ENCODE measurements around the gene GPC1.

The GPC1 gene

GRCh38 chr2:240502430-240503121 is 67.1 kb downstream of the GPC1 start:
- H3K27ac Mint-ChIP-seq: no peak overlapping the region

GRCh38 chr2:240503375-240503774 is 67.9 kb downstream of the GPC1 start:
- H3K27ac Mint-ChIP-seq: no peak overlapping the region
- H3K9me3 Mint-ChIP-seq: no peaks in the 10 kb centered on the region
- H3K27me3 Mint-ChIP-seq (ENCODE audit: low read depth): no peaks in the 10 kb centered on the region
- H3K36me3 Mint-ChIP-seq (ENCODE audit: low read depth): no peaks in the 10 kb centered on the region
- H3K4me3 Mint-ChIP-seq: no peak overlapping the region
- no peaks in the 10 kb centered on the region for H3K4me1 Mint-ChIP-seq (ENCODE audit: low read depth)

More at GRCh38 chr2:240502430-240503121, 67.1 kb downstream of the GPC1 start:
- Mint-ChIP-seq H3K27me3 (ENCODE audit: low read depth) (no peaks in the 10 kb centered on the region), H3K4me1 (ENCODE audit: low read depth) (no peaks in the 10 kb centered on the region), H3K36me3 (ENCODE audit: low read depth) (peaks cover under 1% of the 10 kb centered on the region), H3K4me3 (no peak overlapping the region), H3K9me3 (no peaks in the 10 kb centered on the region)

DNA sequence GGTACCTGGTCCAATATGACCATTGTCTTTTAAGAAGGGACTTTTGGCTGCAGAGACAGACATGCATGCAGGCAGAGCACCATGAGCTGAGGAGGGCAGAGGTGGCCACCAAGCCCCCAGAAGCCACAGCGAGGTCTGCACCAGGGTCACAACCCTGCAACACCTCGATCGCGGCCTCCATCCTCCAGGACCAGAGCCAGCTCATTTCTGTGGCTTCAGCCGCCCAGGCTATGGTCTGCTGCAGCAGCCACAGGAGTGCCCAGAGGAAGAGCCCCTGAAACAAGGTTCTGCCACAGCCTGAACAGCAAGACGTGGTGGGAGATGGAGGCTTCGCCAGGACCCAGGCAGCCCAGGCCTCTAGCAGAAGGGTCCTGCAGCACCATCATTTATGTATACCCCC is 68.4 kb downstream of the GPC1 start:
- Mint-ChIP-seq H3K27me3 (ENCODE audit: low read depth) (no peaks in the 10 kb centered on the region), H3K4me1 (ENCODE audit: low read depth) (no peaks in the 10 kb centered on the region), H3K4me3 (no peak overlapping the region), H3K36me3 (ENCODE audit: low read depth) (no peaks in the 10 kb centered on the region), H3K27ac (no peak overlapping the region), H3K9me3 (no peaks in the 10 kb centered on the region)

- Mint-ChIP-seq H3K27ac (no peak overlapping the region), H3K36me3 (ENCODE audit: low read depth) (no peaks in the 10 kb centered on the region), H3K4me1 (ENCODE audit: low read depth) (no peaks in the 10 kb centered on the region), H3K27me3 (ENCODE audit: low read depth) (no peaks in the 10 kb centered on the region), H3K9me3 (no peaks in the 10 kb centered on the region), H3K4me3 (no peak overlapping the region)
Observed at GRCh38 chr2:240505910-240506309, 70.4 kb downstream of the GPC1 start.

- Mint-ChIP-seq H3K4me3 (no peak overlapping the region), H3K36me3 (ENCODE audit: low read depth) (no peaks in the 10 kb centered on the region), H3K4me1 (ENCODE audit: low read depth) (no peaks in the 10 kb centered on the region), H3K9me3 (no peaks in the 10 kb centered on the region), H3K27ac (no peak overlapping the region), H3K27me3 (ENCODE audit: low read depth) (no peaks in the 10 kb centered on the region)
Observed at GRCh38 chr2:240506406-240507059, 71.1 kb downstream of the GPC1 start.

- Mint-ChIP-seq H3K4me1 (ENCODE audit: low read depth) (no peaks in the 10 kb centered on the region), H3K9me3 (no peaks in the 10 kb centered on the region), H3K27ac (no peak overlapping the region), H3K36me3 (ENCODE audit: low read depth) (no peaks in the 10 kb centered on the region), H3K27me3 (ENCODE audit: low read depth) (no peaks in the 10 kb centered on the region), H3K4me3 (no peak overlapping the region)
Observed at GRCh38 chr2:240507060-240507777, 71.8 kb downstream of the GPC1 start.

GRCh38 chr2:240507778-240508251 is 72.4 kb downstream of the GPC1 start:
- Mint-ChIP-seq H3K4me3 (no peak overlapping the region), H3K27ac (no peak overlapping the region), H3K9me3 (no peaks in the 10 kb centered on the region), H3K36me3 (ENCODE audit: low read depth) (no peaks in the 10 kb centered on the region), H3K4me1 (ENCODE audit: low read depth) (no peaks in the 10 kb centered on the region), H3K27me3 (ENCODE audit: low read depth) (no peaks in the 10 kb centered on the region)

- Mint-ChIP-seq H3K9me3 (no peaks in the 10 kb centered on the region), H3K27me3 (ENCODE audit: low read depth) (no peaks in the 10 kb centered on the region), H3K36me3 (ENCODE audit: low read depth) (no peaks in the 10 kb centered on the region), H3K4me3 (no peak overlapping the region), H3K27ac (no peak overlapping the region), H3K4me1 (ENCODE audit: low read depth) (peaks cover 1% of the 10 kb centered on the region)
Observed at GRCh38 chr2:240508832-240509545, 73.5 kb downstream of the GPC1 start.

DNA sequence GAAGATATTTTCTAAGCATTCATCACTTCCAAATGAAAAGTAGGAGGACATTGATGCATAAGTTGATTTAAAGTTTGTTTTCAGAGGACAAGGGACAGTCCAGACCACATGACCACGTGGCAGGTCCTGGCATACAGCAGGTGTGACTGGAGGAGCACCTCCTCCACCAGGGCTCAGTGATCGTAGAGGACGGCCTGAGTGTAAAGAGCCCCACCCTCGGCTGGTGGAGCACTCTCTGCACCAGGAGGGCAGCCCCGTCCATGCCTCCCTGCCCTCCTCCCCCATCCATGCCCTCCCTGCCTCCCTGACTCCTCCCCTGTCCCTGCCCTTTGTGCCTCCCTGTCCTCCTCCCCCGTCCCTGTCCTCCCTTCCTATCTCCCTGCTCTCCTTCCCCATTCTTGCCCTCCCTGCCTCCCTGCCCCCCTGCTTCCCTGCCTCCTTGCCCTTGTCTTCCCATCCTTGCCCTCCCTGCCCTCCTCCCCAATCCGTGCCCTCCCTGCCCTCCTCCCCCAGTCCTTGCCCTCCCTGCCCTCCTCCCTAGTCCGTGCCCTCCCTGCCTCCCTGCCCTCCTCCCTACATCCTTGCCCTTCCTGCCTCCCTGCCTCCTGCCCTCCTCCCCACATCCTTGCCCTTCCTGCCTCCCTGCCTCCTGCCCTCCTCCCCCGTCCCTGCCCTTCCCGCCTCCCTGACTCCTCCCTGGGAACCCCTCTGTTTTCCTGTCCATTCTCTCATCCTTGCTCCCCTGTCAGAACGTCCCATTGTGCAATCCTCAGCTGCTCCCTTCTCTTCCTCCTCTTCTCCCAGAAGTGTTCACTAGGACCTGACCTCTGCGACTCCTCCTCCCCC is 74.4 kb downstream of the GPC1 start:
- H3K4me3 Mint-ChIP-seq: no peak overlapping the region
- no peak overlapping the region for H3K27ac Mint-ChIP-seq
- H3K4me1 Mint-ChIP-seq (ENCODE audit: low read depth): peaks cover 6% of the 10 kb centered on the region
- H3K27me3 Mint-ChIP-seq (ENCODE audit: low read depth): no peaks in the 10 kb centered on the region
- no peaks in the 10 kb centered on the region for H3K36me3 Mint-ChIP-seq (ENCODE audit: low read depth)
- no peaks in the 10 kb centered on the region for H3K9me3 Mint-ChIP-seq

GRCh38 chr2:240510513-240511210 is 75.2 kb downstream of the GPC1 start:
- Mint-ChIP-seq H3K36me3 (ENCODE audit: low read depth) (no peaks in the 10 kb centered on the region), H3K4me1 (ENCODE audit: low read depth) (peaks cover 6% of the 10 kb centered on the region), H3K27ac (no peak overlapping the region), H3K27me3 (ENCODE audit: low read depth) (no peaks in the 10 kb centered on the region), H3K4me3 (no peak overlapping the region), H3K9me3 (no peaks in the 10 kb centered on the region)

- no peak overlapping the region for H3K4me3 Mint-ChIP-seq
- H3K27me3 Mint-ChIP-seq (ENCODE audit: low read depth): no peaks in the 10 kb centered on the region
- H3K9me3 Mint-ChIP-seq: no peaks in the 10 kb centered on the region
- peaks cover 6% of the 10 kb centered on the region for H3K4me1 Mint-ChIP-seq (ENCODE audit: low read depth)
- H3K36me3 Mint-ChIP-seq (ENCODE audit: low read depth): no peaks in the 10 kb centered on the region
- no peak overlapping the region for H3K27ac Mint-ChIP-seq
Observed at GRCh38 chr2:240511351-240512108, 76.1 kb downstream of the GPC1 start.

DNA sequence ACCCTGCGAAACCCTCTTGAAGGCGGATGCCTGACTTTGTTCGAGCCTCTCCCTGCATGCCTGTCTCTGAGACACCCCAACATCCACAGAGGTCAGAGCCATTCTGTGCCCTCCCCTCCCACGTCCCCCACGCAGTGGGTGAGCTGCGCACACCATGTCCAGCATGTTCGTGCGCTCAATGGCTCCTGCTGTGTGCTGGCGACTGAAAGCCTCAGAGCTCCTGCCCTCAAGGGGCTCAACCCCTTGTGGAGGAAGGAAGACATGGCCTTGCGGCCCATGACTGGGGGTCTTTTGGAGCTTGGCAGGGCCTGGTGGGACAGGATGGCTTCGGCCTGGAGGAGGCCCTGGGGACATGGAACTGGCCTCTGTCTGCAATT is 76.6 kb downstream of the GPC1 start:
- Mint-ChIP-seq H3K4me3 (no peak overlapping the region), H3K36me3 (ENCODE audit: low read depth) (no peaks in the 10 kb centered on the region), H3K4me1 (ENCODE audit: low read depth) (peaks cover 6% of the 10 kb centered on the region), H3K27me3 (ENCODE audit: low read depth) (no peaks in the 10 kb centered on the region), H3K27ac (no peak overlapping the region), H3K9me3 (no peaks in the 10 kb centered on the region)
